Measurements from ENCODE around the gene GPC3. TPM values are rescaled to one million over a fixed set of nuclear protein-coding genes. Genes with fewer than 3 reads are reported as not detected.

GPC3 gene
- total RNA-seq, 1 experiment from 2014 or later: 0.98 TPM

DNA sequence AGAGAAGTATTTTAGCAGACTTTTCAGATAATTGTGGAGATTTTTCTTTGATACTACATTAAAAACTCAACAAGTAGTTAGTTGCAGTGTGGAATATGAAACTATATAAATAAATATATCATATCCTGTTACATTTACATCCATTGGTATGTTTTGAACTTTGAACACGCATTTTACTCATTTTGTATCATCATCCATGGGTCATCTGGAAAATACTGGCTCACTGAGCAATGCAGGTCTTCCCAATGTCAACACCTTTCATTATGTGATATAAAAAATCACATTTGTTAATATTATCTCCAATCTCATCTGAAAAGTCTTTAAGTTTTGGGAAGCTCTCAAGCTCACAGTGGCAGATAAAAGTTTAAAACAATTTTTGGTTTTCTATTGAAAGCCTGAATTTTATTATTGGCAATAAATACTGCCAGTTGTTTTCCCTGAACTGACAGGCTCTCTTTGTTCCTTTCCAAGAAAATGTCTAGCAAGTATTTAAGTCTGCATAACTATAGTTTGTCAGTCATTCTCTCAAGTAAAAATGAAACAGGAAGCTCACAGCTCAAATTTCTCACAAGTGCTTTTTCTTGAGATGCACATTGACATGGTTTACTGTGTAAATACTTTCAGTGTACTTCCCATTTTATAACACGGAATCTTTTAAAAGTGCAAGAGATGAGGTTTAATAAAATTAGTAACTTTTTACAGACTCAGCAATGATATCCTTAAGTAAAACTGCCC, 386.6 kb downstream of the GPC3 start (continued):
- TF ChIP-seq REST (IDR thresholded peaks at IDR 0.05; ENCODE audit: low read depth): no peak

GRCh38 chrX:133594156-133594555, 391.2 kb downstream of the GPC3 start:
- ATAC-seq (no peak), DNase-seq (ENCODE audit: low read depth, low spot score) (no peak)
- ChIA-PET RAD21 (ENCODE audit: low non-redundant PET in 1 of 2, low total read pairs in 2 of 2, uncharacterized antibody in 2 of 2, unreplicated experiment in 2 of 2) (no interaction called here), POLR2A (no interaction called here), CTCF (no interaction called here)
- intact Hi-C loops (cut with micrococcal nuclease): no loop called here
- H2AFZ ChIP-seq (ENCODE audit: low read depth, low read length, poor library complexity, severe bottlenecking): no peak overlapping the region
- no peaks in the 10 kb centered on the region for H3K27me3 ChIP-seq (ENCODE audit: insufficient read depth, low read length)
- TF ChIP-seq ZNF274 (IDR thresholded peaks at IDR 0.05; ENCODE audit: low read depth, low read length) (no peak), ZFX (IDR thresholded peaks at IDR 0.05) (no peak), SP1 (IDR thresholded peaks at IDR 0.05; ENCODE audit: low read depth) (no peak), ELF1 (IDR thresholded peaks at IDR 0.05; ENCODE audit: borderline replicate concordance, low read depth) (no peak), CEBPB (IDR thresholded peaks at IDR 0.05; ENCODE audit: low read depth) (no peak), REST (IDR thresholded peaks at IDR 0.05; ENCODE audit: low read depth) (no peak), SRF (IDR thresholded peaks at IDR 0.05; ENCODE audit: low read depth) (no peak), RAD21 (IDR thresholded peaks at IDR 0.05; ENCODE audit: low read depth) (no peak), SIN3A (IDR thresholded peaks at IDR 0.05; ENCODE audit: low read depth) (no peak), MAX (IDR thresholded peaks at IDR 0.05) (no peak)
- no peak overlapping the region for H3K4me2 ChIP-seq (ENCODE audit: low read length)
- H3K9ac ChIP-seq (ENCODE audit: low read length): no peak overlapping the region
- H3K36me3 ChIP-seq (ENCODE audit: control insufficient read depth in 1 of 2, insufficient read depth in 2 of 2, low read length in 2 of 2): no peaks in the 10 kb centered on the region
- no peaks in the 10 kb centered on the region for H4K20me1 ChIP-seq (ENCODE audit: insufficient read depth)
- no peaks in the 10 kb centered on the region for H3K4me1 ChIP-seq (ENCODE audit: control insufficient read depth in 1 of 2, insufficient read depth in 2 of 2, low read length in 2 of 2)
- H3K79me2 ChIP-seq (ENCODE audit: insufficient read depth, low read length): no peaks in the 10 kb centered on the region
- H3K9me3 ChIP-seq (ENCODE audit: control insufficient read depth in 1 of 2, insufficient read depth in 1 of 2, low read depth in 1 of 2, low read length in 2 of 2): no peaks in the 10 kb centered on the region
- H3K27ac ChIP-seq (ENCODE audit: low read depth, low read length): no peak overlapping the region
- no TSS peak for BruUV-seq (replicated peaks)
- H3K4me3 ChIP-seq (replicated peaks in 1 of 2; ENCODE audit: low read depth in 1 of 2, low read length in 2 of 2): no peak overlapping the region
- no peaks in the 10 kb centered on the region for H3K9me2 ChIP-seq (ENCODE audit: insufficient read depth)
